ENCODE results near the gene RAB31.

- TF ChIP-seq YY1 (tag by site-specific recombination; IDR thresholded peaks at IDR 0.05) (no peak), ZBTB21 (tag by site-specific recombination; IDR thresholded peaks at IDR 0.05) (no peak), CTCF (tag by site-specific recombination; IDR thresholded peaks at IDR 0.05) (no peak)
These were observed 47.0 kb downstream of the RAB31 start for GRCh38 chr18:9755110-9755509.
